ENCODE data around the gene TENM4. TPM values are rescaled to one million over a fixed set of nuclear protein-coding genes. Genes with fewer than 3 reads are reported as not detected.

The TENM4 gene
- polyA plus RNA-seq, 4 donors = 19.1 to 29.5 (median 22.3) TPM

- DNase-seq (ENCODE audit: low read depth in 4 of 4, low spot score in 2 of 4) = no peak
Observed at GRCh38 chr11:79393362-79394043, 47.3 kb downstream of the TENM4 start.

GRCh38 chr11:79392161-79392560, 48.7 kb downstream of the TENM4 start:
- no peak for DNase-seq (ENCODE audit: low read depth in 4 of 4, low spot score in 2 of 4)

- DNase-seq (ENCODE audit: low read depth in 4 of 4, low spot score in 2 of 4) = no peak
Observed at GRCh38 chr11:79390923-79391322, 49.9 kb downstream of the TENM4 start.

- DNase-seq (ENCODE audit: low read depth in 4 of 4, low spot score in 2 of 4) = no peak
Observed at GRCh38 chr11:79390477-79390876, 50.4 kb downstream of the TENM4 start.

GRCh38 chr11:79388201-79388600, 52.6 kb downstream of the TENM4 start:
- DNase-seq (ENCODE audit: low read depth in 4 of 4, low spot score in 2 of 4) = no peak

GRCh38 chr11:79383874-79384273, 57.0 kb downstream of the TENM4 start:
- no peak for DNase-seq (ENCODE audit: low read depth in 4 of 4, low spot score in 2 of 4)

GRCh38 chr11:79382301-79383050, 58.4 kb downstream of the TENM4 start:
- no peak for DNase-seq (ENCODE audit: low read depth in 4 of 4, low spot score in 2 of 4)

- DNase-seq (ENCODE audit: low read depth in 4 of 4, low spot score in 2 of 4) = peak in 1 of 4 donors; percentile 14
Observed at GRCh38 chr11:79381036-79381435, 59.8 kb downstream of the TENM4 start.

GRCh38 chr11:79377406-79377805, 63.4 kb downstream of the TENM4 start:
- no peak for DNase-seq (ENCODE audit: low read depth in 4 of 4, low spot score in 2 of 4)

- no peak for DNase-seq (ENCODE audit: low read depth in 4 of 4, low spot score in 2 of 4)
Observed at GRCh38 chr11:79375818-79376550, 64.8 kb downstream of the TENM4 start.

GRCh38 chr11:79374727-79375126, 66.1 kb downstream of the TENM4 start:
- DNase-seq (ENCODE audit: low read depth in 4 of 4, low spot score in 2 of 4) = no peak

- no peak for DNase-seq (ENCODE audit: low read depth in 4 of 4, low spot score in 2 of 4)
Observed at GRCh38 chr11:79371724-79372123, 69.1 kb downstream of the TENM4 start.

- DNase-seq (ENCODE audit: low read depth in 4 of 4, low spot score in 2 of 4) = no peak
Observed at GRCh38 chr11:79371152-79371551, 69.7 kb downstream of the TENM4 start.

- no peak for DNase-seq (ENCODE audit: low read depth in 4 of 4, low spot score in 2 of 4)
Observed at GRCh38 chr11:79369055-79369454, 71.8 kb downstream of the TENM4 start.

- DNase-seq (ENCODE audit: low read depth in 4 of 4, low spot score in 2 of 4) = no peak
Observed at GRCh38 chr11:79367844-79368243, 73.0 kb downstream of the TENM4 start.

GRCh38 chr11:79366218-79366617, 74.6 kb downstream of the TENM4 start:
- no peak for DNase-seq (ENCODE audit: low read depth in 4 of 4, low spot score in 2 of 4)

- DNase-seq (ENCODE audit: low read depth in 4 of 4, low spot score in 2 of 4) = no peak
Observed at GRCh38 chr11:79363861-79364378, 76.9 kb downstream of the TENM4 start.

GRCh38 chr11:79363256-79363655, 77.6 kb downstream of the TENM4 start:
- no peak for DNase-seq (ENCODE audit: low read depth in 4 of 4, low spot score in 2 of 4)

GRCh38 chr11:79362821-79363220, 78.0 kb downstream of the TENM4 start:
- no peak for DNase-seq (ENCODE audit: low read depth in 4 of 4, low spot score in 2 of 4)

- DNase-seq (ENCODE audit: low read depth in 4 of 4, low spot score in 2 of 4) = no peak
Observed at GRCh38 chr11:79362206-79362757, 78.5 kb downstream of the TENM4 start.

- DNase-seq (ENCODE audit: low read depth in 4 of 4, low spot score in 2 of 4) = no peak
Observed at GRCh38 chr11:79358258-79358657, 82.6 kb downstream of the TENM4 start.
